ENCODE measurements around the gene OPA3. TPM values are rescaled to one million over a fixed set of nuclear protein-coding genes. Genes with fewer than 3 reads are reported as not detected.
"Not testable (repeated sequence)": the region's sequence is repeated elsewhere in the genome, so short reads cannot be mapped to it uniquely, and the experiment has no call there.

Gene OPA3
- total RNA-seq, 1 experiment from 2014 or later: 6.0 TPM

DNA sequence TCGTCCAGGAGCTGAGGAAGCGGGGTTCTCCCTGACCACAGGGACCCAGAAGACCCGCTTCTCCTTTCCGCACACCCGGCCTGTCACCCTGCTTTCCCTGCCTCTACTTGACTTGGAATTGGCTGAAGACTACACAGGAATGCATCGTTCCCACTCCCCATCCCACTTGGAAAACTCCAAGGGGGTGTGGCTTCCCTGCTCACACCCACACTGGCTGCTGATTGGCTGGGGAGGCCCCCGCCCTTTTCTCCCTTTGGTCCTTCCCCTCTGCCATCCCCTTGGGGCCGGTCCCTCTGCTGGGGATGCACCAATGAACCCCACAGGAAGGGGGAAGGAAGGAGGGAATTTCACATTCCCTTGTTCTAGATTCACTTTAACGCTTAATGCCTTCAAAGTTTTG, 58.5 kb downstream of the OPA3 start:
- peak; percentile 61 for DNase-seq (ENCODE audit: extremely low read depth, low read depth)

DNA sequence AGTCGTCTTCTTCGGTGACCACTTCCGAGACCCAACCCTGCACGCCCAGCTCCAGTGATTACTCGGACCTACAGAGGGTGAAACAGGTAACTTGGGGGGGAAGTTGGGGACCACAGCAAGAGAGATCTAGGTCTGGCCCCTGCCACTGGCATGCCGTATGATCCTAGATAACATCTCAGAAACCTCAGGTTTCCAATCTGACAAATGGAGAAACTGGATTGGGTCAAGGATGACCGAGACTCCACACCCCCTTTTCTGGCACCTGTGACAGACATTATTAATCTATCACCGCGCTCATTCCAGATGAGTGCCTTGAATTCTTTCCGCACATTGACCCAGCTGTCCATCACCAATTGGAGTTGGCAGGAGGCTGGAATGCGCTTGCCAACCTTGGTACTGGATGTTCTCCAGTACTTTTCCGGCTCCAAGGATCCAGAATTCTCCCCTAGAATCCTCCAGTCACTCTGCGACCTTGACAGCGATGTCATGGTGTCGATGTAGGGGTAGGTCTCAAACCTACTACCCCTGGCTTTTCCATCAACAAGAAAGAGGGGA, 60.0 kb downstream of the OPA3 start:
- no peak for DNase-seq (ENCODE audit: extremely low read depth, low read depth)

DNA sequence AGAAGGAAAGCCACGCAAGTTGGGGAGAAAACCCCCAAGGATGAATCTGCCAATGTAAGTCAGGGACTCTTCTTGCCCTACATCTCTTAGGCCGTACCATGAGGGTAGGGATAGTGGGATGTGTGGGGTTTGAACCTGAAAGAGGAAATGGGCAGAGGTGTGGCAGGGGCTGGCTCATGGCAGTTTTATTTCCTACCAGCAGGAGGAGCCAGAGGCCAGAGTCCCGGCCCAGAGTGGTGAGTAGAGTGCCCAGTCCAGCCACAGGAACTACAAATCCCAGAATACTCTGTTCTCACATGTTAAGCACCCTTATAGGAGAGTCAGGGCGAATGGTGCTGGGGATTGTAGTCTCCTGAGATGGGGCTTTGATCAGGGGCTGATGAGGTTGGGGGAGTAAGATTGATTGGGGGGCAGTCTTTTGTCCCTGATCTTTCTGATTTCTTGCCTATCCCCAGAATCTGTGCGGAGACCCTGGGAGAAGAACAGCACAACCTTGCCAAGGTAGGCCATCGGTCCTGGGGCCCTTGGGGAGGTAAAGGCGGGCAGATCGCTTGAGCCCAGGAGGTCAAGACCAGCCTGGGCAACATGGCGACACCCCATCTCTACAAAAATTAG, 60.9 kb downstream of the OPA3 start:
- peak; percentile 84 for DNase-seq (ENCODE audit: extremely low read depth, low read depth)

DNA sequence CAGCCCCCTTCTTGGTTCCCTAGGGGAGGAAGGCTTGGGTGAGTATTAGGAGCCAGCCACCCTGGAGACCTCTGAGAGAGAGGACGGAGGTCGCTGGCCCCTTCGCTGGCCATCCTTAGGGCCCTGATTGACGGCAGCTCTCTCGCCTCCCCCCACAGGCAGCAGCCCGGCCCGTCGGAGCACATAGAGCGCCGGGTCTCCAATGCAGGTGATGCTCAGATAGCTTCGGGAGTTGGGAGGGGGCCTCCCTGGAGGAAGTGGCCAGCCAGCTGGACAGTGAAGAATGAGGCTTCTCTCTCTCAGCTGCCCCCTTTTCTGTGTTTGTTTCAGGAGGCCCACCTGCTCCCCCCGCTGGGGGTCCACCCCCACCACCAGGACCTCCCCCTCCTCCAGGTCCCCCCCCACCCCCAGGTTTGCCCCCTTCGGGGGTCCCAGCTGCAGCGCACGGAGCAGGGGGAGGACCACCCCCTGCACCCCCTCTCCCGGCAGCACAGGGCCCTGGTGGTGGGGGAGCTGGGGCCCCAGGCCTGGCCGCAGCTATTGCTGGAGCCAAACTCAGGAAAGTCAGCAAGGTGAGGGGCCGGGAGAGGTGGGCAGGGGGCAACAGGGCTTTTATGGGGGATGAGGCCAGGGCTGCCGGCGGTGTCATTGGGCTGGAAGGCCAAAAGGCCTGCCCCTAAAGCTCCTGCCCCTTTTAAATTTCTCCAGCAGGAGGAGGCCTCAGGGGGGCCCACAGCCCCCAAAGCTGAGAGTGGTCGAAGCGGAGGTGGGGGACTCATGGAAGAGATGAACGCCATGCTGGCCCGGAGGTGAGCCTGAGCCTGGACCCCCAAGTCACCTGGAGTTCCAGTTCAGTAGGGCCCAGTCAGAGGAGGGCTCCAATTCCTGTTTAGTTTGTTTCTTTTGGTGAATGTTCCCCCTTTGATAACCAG, 62.3 kb downstream of the OPA3 start:
- DNase-seq (ENCODE audit: extremely low read depth, low read depth): no peak

DNA sequence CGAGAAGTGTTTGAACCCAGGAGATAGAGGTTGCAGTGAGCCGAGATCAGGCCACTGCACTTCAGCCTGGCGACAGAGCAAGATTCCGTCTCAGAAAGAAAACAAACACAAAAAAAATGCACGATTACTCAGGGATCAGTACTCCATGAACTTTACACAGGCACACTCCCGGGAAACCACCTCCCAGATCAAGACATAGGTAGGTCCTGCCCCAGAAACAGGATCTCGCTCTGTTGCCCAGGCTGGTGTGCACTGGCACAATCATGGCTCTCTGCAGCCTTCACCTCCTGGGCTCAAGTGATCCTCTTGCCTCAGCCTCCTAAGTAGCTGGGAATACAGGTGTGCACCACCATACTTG, 66.2 kb downstream of the OPA3 start:
- no peak for DNase-seq (ENCODE audit: extremely low read depth, low read depth)

DNA sequence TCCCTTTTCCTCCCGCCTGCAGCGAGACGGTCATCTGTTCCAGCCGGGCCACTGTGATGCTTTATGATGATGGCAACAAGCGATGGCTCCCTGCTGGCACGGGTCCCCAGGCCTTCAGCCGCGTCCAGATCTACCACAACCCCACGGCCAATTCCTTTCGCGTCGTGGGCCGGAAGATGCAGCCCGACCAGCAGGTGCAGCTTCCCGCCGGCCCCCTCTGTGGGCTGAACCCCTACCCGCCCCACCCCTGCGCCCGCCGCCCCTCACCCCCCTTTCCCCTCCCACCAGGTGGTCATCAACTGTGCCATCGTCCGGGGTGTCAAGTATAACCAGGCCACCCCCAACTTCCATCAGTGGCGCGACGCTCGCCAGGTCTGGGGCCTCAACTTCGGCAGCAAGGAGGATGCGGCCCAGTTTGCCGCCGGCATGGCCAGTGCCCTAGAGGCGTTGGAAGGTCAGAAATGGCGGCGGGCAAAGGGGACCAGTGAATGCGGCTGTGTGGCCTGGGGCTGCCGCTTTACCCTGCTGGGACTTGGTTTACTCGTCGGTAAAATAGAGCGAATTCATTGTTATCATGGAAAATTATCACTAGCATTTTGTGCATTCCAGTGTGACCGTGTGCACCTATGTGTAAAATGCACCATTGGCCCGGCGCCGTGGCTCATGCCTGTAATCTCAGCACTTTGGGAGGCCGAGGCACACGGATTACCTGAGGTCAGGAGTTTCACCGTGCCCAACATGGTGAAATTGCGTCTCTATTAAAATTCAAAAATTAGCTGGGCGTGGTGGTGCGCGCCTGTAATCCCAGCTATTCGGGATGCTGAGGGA, 66.7 kb downstream of the OPA3 start:
- DNase-seq (ENCODE audit: extremely low read depth, low read depth): no peak

DNA sequence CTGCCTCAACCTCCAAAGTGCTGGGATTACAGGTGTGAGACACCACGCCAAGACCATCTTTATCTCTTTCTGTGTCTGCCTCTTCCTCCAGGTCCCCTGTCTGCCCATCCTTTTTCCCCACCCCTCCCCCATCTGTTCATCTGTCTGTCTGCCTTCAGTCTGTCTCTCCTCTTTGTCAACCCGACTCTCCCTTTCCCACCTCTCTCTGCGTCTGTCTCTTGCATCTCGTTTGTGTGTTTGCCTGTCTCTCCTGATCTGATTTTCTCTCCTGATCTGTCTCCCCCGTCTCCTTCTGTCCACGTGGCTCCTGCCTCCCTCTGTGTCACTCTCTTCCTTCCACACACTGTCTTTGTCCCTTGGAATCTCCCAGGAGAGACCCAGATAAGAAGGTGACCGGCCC, 67.4 kb downstream of the OPA3 start:
- DNase-seq (ENCODE audit: extremely low read depth, low read depth): no peak

DNA sequence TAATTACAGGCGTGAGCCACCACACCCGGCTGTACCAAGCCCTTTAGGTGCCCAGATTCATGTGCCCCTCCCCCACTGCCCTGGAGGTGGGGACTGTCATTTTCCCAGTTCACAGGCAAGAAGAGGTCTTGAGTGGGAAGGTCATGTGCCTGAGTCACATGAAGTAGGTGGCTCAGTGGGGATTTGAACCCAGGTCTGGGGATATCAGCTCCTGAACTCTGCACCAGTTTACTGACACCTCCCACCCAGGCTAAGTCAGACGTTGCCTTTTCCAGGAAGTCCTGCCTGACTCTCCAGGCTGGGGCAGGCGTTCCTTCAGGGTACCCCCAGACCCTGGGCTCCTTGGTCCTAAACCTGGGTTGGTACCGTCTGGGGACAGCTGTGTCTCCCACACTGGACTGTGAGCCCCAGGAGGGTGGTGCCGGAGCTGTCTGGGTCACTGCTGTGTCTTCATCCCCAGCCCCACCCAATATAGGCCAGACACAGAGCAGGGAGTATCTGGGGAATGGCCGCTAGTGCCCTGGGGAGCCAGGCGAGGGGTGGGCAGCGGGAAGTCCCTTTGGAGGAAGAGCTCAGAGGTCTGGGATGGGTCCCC, 68.7 kb downstream of the OPA3 start:
- no peak for DNase-seq (ENCODE audit: extremely low read depth, low read depth)

DNA sequence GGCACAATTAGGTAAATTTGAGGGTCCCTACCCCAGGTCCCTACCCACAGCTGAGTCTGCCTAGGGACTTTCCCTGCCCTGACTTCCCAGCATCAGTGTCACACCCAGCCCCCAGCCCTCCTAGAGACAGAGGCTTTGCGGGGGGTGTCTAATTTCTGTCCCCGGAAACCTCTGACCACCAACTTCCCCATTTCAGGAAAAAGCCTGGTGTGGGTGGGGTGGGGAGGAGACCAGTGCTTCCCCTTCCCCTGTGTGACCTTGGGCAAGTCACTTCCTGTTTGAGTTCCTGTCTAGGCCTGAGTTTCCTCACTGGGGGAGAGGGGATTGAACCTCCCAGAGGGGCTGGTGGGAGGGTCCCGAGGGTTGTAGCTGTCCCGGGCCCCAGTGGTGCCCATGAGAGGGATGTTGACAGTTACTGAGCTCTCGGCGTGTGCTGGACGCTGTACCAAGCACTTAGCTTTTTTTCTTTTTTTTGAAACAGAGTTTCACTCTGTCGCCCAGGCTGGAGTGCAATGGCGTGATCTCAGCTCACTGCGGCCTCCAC, 69.4 kb downstream of the OPA3 start:
- no peak for DNase-seq (ENCODE audit: extremely low read depth, low read depth)

DNA sequence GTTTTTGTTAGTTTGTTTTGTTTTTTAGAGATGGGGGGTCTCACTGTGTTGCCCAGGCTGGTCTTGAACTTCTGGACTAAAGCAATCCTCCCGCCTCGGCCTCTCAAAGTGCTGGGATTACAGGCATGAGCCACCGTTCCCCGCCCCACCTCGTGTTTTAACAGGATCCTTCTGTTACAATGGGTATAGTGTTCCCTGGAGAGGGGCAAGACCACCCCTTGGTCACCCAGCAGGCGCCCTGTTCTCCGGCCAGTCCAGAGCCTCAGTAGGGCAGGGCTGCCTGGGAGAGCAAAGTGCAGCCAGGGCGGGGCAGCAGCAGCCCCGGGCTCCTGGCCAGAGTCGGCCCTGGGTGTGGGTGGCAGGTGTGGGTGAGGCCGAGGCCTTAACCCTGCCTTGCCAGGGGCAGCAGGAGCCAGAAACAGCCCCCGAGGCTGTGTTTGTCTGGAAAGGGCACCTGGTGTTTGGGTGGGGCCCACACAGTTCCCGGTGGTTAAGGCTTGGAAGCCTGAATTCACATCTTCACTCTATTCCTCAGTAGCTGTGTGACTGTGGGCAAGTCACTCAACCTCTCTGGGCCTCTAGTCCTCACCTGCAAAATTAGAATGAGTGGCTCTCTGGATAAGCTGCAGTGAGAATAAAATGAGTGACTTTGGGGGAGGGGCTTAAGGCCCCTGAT, 70.1 kb downstream of the OPA3 start:
- no peak for DNase-seq (ENCODE audit: extremely low read depth, low read depth)

DNA sequence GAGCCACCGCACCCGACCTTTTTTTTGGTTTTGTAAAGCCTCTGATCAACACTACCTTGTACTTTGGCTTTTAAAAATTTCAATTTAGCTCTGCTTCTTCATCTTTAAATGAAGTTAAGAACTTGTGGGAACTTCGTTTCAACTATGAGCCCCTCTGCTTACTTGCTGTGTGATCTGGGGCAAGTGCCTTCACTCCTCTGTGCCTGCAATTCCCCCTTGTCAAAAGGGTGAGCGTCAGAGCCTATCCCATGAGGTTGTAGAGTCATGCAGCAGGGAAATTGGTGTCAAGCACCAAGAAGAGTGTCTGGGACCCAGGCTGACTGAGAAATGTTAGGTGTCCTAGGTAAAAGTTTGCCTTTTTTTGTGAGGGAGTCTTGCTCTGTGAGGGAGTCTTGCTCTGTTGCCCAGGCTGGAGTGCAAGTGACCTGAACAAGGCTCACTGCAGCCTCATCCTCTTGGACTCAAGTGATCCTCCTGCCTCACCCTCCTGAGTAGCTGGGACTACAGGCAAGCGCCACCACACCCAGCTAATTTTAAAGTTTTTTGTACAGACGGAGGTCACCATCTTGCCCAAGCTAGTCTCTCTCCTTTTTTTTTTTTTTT, 71.6 kb downstream of the OPA3 start:
- no peak for DNase-seq (ENCODE audit: extremely low read depth, low read depth)

DNA sequence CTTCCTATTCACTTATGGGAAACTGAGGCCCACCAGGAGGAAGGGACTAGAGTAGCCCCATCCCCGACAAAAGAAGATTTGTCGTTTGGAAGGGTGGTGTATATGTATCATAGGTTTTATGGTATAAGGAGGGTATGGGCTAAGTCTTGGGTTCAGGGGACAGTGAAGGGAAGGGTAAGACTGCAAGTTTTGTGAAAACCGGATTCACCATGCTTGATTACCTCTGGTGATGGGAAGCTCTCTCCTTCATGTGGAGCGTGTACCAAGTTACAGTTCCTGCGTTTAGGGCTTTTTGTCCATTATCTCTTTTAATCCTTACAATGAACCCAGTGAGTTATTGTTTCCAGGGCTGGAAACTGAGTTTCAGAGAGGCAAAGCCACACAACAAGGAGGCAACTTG, 73.5 kb downstream of the OPA3 start:
- DNase-seq (ENCODE audit: extremely low read depth, low read depth): no peak

DNA sequence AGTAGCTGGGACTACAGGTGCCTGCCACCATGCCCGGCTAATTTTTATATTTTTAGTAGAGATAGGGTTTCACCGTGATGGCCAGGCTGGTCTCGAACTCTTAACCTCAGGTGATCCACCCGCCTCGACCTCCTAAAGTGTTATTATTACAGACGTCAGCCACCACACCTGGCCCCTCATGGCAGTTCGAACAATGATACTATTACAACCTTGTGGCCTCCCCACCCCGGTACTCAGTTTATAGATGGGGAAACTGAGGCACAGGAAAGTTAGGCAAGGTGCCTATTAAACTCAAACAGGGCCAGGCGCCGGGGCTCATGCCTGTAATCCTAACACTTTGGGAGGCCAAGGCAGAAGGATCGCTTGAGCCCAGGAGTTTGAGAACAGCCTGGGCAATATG, 74.2 kb downstream of the OPA3 start:
- not testable (repeated sequence) for DNase-seq (ENCODE audit: extremely low read depth, low read depth)

DNA sequence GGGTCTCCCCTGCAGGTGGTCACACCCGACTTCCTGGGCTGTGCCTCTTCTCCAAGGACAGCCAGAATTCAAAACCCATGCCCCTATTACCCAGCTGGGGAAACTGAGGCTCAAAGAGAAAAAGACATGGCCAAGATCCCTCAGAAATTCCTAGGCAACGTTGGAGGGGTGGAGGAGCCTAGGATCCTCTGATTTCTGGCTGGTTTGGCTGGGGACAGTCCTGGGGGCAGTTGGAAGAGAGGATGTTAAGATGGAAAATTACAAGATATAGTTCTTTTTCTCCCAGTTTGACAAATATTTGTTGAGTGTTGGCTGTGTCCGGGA, 74.9 kb downstream of the OPA3 start:
- no peak for DNase-seq (ENCODE audit: extremely low read depth, low read depth)

DNA sequence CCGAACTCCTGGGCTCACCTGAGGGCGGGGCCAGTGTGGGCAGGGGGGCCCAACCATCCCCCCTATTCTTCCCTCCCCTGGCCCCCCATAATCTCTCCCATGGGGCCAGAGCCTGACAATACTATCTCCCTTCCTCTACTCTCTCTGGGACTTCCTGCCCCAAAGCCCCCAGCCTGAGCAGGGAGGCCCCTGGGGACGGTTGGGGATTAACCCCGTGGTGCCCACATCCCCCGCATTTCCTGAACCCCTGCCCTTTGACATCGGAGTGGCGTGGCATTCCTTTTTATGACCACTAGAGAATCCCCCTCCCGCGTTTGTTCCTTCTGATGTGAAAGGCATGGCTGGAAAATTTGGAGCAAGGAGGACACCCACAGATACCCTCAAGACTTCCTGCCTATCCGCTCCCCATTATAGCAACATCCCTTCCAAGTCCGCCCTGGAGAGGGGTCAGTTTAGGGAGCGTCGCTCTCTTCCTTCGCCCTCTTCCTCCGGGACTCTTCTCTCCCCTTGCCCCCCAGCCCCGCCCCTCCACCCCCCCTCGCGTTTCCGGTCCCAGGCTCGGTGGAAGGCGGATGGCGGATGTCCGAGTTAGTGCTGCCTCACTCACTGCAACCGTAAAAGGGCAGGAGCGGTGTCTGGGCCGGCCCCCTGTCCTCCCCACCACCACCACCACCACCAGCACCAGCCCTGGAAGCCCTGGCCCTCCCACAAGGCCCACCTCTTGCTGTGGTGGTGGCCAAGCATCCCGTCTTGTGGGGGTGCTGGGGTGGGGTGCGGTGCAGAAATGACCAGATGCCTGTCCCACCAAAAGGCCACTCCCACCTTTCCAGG, 75.5 kb downstream of the OPA3 start:
- no peak for DNase-seq (ENCODE audit: extremely low read depth, low read depth)

DNA sequence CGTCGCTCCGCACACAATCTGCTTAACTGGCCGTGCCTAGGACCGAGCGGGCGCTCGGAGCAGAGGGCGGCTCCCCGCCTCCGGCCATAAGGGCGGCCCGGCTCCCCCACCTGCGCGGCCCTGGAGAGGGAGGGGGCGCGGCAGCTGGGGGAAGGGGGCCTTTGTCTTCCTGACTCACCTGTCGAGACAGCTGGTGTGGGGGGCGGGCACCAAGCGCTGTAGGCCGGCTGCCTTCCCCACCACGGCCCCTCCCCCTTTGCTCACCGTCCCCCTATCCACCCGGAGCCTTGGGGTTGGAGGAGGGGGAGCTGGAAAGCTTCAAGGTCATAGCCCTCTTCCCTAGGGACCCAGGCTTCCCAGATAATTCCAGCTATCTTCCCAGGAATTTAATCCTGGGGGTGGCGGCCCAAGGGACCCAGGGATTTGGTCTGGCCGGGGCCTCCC, 76.2 kb downstream of the OPA3 start:
- no peak for DNase-seq (ENCODE audit: extremely low read depth, low read depth)

DNA sequence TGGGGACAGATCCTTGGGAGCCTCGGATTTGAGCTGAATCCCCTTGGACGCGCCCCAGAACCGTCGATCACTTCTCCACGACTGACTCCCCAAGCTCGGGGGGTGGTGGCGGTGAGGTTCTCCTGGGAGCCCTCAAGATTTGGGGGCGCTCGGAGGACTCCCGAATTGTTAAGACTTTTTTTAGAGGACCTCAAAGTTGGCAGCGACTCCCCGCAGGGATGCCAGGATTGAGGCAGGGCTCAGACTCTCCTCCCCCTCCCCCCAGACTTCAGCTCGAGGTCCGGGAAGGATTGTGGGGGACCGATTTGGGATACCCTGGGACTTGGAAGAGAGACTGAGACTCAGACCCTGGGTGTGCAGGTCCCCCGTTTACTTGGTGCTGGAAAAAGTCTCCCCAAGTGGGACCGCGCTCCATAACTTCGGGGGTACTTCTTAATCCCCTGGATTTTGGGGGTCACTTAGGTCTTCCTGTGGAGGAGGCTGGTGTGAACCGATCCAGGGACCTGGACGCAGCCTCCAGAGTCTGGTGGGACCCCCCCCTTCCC, 76.7 kb downstream of the OPA3 start:
- DNase-seq (ENCODE audit: extremely low read depth, low read depth): no peak
